ENCODE results near the gene MAD1L1.
"Not testable (repeated sequence)": the region's sequence is repeated elsewhere in the genome, so short reads cannot be mapped to it uniquely, and the experiment has no call there.

The MAD1L1 gene

GRCh38 chr7:1862560-1862959 is 370.2 kb downstream of the MAD1L1 start:
- no peak overlapping the region for H3K4me3 ChIP-seq (ENCODE audit: low read depth, low read length)
- TF ChIP-seq, protein P1, sequence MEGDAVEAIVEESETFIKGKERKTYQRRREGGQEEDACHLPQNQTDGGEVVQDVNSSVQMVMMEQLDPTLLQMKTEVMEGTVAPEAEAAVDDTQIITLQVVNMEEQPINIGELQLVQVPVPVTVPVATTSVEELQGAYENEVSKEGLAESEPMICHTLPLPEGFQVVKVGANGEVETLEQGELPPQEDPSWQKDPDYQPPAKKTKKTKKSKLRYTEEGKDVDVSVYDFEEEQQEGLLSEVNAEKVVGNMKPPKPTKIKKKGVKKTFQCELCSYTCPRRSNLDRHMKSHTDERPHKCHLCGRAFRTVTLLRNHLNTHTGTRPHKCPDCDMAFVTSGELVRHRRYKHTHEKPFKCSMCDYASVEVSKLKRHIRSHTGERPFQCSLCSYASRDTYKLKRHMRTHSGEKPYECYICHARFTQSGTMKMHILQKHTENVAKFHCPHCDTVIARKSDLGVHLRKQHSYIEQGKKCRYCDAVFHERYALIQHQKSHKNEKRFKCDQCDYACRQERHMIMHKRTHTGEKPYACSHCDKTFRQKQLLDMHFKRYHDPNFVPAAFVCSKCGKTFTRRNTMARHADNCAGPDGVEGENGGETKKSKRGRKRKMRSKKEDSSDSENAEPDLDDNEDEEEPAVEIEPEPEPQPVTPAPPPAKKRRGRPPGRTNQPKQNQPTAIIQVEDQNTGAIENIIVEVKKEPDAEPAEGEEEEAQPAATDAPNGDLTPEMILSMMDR (IDR thresholded peaks at IDR 0.05; ENCODE audit: borderline replicate concordance, insufficient read depth, low read depth, low read length): no peak

- H3K4me3 ChIP-seq (ENCODE audit: low read depth, low read length): no peak overlapping the region
- TF ChIP-seq, protein P1 (IDR thresholded peaks at IDR 0.05; ENCODE audit: borderline replicate concordance, insufficient read depth, low read depth, low read length): no peak
Measured at GRCh38 chr7:1861799-1862458, 370.8 kb downstream of the MAD1L1 start.

GRCh38 chr7:1860881-1861798 is 371.6 kb downstream of the MAD1L1 start:
- not testable (repeated sequence) for H3K4me3 ChIP-seq (ENCODE audit: low read depth, low read length)

GRCh38 chr7:1859266-1860035 is 373.3 kb downstream of the MAD1L1 start:
- no peak overlapping the region for H3K4me3 ChIP-seq (ENCODE audit: low read depth, low read length)
- TF ChIP-seq, protein P1 (IDR thresholded peaks at IDR 0.05; ENCODE audit: borderline replicate concordance, insufficient read depth, low read depth, low read length): no peak

GRCh38 chr7:1858435-1859265 is 374.1 kb downstream of the MAD1L1 start:
- H3K4me3 ChIP-seq (ENCODE audit: low read depth, low read length): no peak overlapping the region
- TF ChIP-seq, protein P1 (IDR thresholded peaks at IDR 0.05; ENCODE audit: borderline replicate concordance, insufficient read depth, low read depth, low read length): no peak

GRCh38 chr7:1857487-1858421 is 375.0 kb downstream of the MAD1L1 start:
- TF ChIP-seq, protein P1 (IDR thresholded peaks at IDR 0.05; ENCODE audit: borderline replicate concordance, insufficient read depth, low read depth, low read length): no peak
- no peak overlapping the region for H3K4me3 ChIP-seq (ENCODE audit: low read depth, low read length)
